ENCODE data around the gene CD96.
"Not testable (repeated sequence)": the region's sequence is repeated elsewhere in the genome, so short reads cannot be mapped to it uniquely, and the experiment has no call there.

CD96 gene

GRCh38 chr3:111541911-111542483, at the start of gene CD96:
TSS of gene CD96 (plus strand) at chr3:111542197. CDS start at chr3:111542249, 52 bp downstream.
- DNase-seq, result peak; percentile 81

- DNase-seq, result no peak
These were observed 48.7 kb upstream of the CD96 start for GRCh38 chr3:111493276-111493675.

- no peak for DNase-seq
These were observed 45.0 kb upstream of the CD96 start for GRCh38 chr3:111496894-111497559.

GRCh38 chr3:111498022-111498421, 44.0 kb upstream of the CD96 start:
- no peak for DNase-seq

GRCh38 chr3:111506435-111506834, 35.6 kb upstream of the CD96 start:
- DNase-seq, result no peak

GRCh38 chr3:111509308-111509707, 32.7 kb upstream of the CD96 start:
- no peak for DNase-seq

- no peak for DNase-seq
These were observed 24.2 kb upstream of the CD96 start for GRCh38 chr3:111517801-111518200.

- no peak for DNase-seq
These were observed 22.7 kb upstream of the CD96 start for GRCh38 chr3:111519178-111519855.

GRCh38 chr3:111521891-111522290, 20.1 kb upstream of the CD96 start:
- no peak for DNase-seq

- not testable (repeated sequence) for DNase-seq
These were observed 17.5 kb upstream of the CD96 start for GRCh38 chr3:111524486-111524885.

GRCh38 chr3:111531446-111531845, 10.6 kb upstream of the CD96 start:
- DNase-seq, result no peak

- DNase-seq, result no peak
These were observed 7.3 kb upstream of the CD96 start for GRCh38 chr3:111534701-111535100.

- no peak for DNase-seq
These were observed 3.9 kb upstream of the CD96 start for GRCh38 chr3:111538111-111538510.

GRCh38 chr3:111538681-111539083, 3.3 kb upstream of the CD96 start:
- DNase-seq, result no peak

GRCh38 chr3:111539351-111540331, 2.4 kb upstream of the CD96 start:
- peak; percentile 55 for DNase-seq

GRCh38 chr3:111541391-111541790, 606 bp upstream of the CD96 start:
- no peak for DNase-seq

- DNase-seq, result no peak
These were observed 759 bp downstream of the CD96 start for GRCh38 chr3:111542611-111543300.

- DNase-seq, result no peak
These were observed 3.4 kb downstream of the CD96 start for GRCh38 chr3:111545349-111545748.

- peak; percentile 52 for DNase-seq
These were observed 5.6 kb downstream of the CD96 start for GRCh38 chr3:111547631-111548030.

GRCh38 chr3:111548092-111548491, 6.1 kb downstream of the CD96 start:
- DNase-seq, result no peak

GRCh38 chr3:111548756-111549155, 6.8 kb downstream of the CD96 start:
- no peak for DNase-seq

- not testable (repeated sequence) for DNase-seq
These were observed 19.9 kb downstream of the CD96 start for GRCh38 chr3:111561902-111562301.
